H1 (cell line): Measurements from ENCODE around the gene ADCK1.

ENCODE experiments used
- EP300 ChIP-seq, 2 experiments: IDR thresholded peaks; 1 replicate in 1 of 2; 2 replicates in 1 of 2; pipeline ENCODE4 v1.6.1; 2011 to 2012; ENCODE audit warnings: low read depth in 2 of 2, low read length in 2 of 2, mild to moderate bottlenecking in 2 of 2, borderline replicate concordance in 1 of 2, inconsistent platforms in 1 of 2, moderate library complexity in 1 of 2
- HDAC2 ChIP-seq, 2 experiments: fragments of 300-600 bp in 1 of 2; sonication (generic) in 1 of 2; IDR thresholded peaks; 2 replicates each; pipeline ENCODE4 v1.6.1; 2011 to 2012; ENCODE audit warnings: low read depth in 2 of 2, low read length in 2 of 2, mild to moderate bottlenecking in 2 of 2, moderate library complexity in 2 of 2, borderline replicate concordance in 1 of 2, inconsistent platforms in 1 of 2
- HDAC6 ChIP-seq: IDR thresholded peaks from one replicate; pipeline ENCODE4 v1.7.1; 2012; ENCODE audit warnings: low read depth, mild to moderate bottlenecking, inconsistent platforms, low read length, moderate library complexity
- POLR2A ChIP-seq, 2 experiments: IDR thresholded peaks; 1 replicate in 1 of 2; 2 replicates in 1 of 2; pipeline ENCODE4 v1.6.1; 2011; ENCODE audit warnings: low read depth in 2 of 2, low read length in 2 of 2, mild to moderate bottlenecking in 2 of 2; ENCODE audit errors: control extremely low read depth in 1 of 2
- SIN3A ChIP-seq, 2 experiments: IDR thresholded peaks in 1 of 2; conservative IDR thresholded peaks in 1 of 2; 2 replicates each; pipeline ENCODE4 v1.6.1; 2011 to 2012; ENCODE audit warnings: low read length in 2 of 2, improper control_type of control experiment in 1 of 2, low read depth in 1 of 2, mild to moderate bottlenecking in 1 of 2
- TF ChIP-seq, protein P1 (sequence below), 3 experiments: IDR thresholded peaks; 1 replicate in 2 of 3; 2 replicates in 1 of 3; pipeline versions ENCODE4 v1.5.1 to v1.6.1; 2011; ENCODE audit warnings: low read length in 3 of 3, mild to moderate bottlenecking in 3 of 3, inconsistent platforms in 2 of 3, low read depth in 1 of 3, moderate library complexity in 1 of 3; ENCODE audit not compliant: insufficient read depth in 1 of 3; ENCODE audit errors: control extremely low read depth in 1 of 3

- TF ChIP-seq, protein P1, sequence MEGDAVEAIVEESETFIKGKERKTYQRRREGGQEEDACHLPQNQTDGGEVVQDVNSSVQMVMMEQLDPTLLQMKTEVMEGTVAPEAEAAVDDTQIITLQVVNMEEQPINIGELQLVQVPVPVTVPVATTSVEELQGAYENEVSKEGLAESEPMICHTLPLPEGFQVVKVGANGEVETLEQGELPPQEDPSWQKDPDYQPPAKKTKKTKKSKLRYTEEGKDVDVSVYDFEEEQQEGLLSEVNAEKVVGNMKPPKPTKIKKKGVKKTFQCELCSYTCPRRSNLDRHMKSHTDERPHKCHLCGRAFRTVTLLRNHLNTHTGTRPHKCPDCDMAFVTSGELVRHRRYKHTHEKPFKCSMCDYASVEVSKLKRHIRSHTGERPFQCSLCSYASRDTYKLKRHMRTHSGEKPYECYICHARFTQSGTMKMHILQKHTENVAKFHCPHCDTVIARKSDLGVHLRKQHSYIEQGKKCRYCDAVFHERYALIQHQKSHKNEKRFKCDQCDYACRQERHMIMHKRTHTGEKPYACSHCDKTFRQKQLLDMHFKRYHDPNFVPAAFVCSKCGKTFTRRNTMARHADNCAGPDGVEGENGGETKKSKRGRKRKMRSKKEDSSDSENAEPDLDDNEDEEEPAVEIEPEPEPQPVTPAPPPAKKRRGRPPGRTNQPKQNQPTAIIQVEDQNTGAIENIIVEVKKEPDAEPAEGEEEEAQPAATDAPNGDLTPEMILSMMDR (IDR thresholded peaks at IDR 0.05; ENCODE audit: control extremely low read depth in 1 of 3, insufficient read depth in 1 of 3, low read depth in 1 of 3, low read length in 3 of 3) = no peak
- TF ChIP-seq EP300 (IDR thresholded peaks at IDR 0.05; ENCODE audit: borderline replicate concordance in 1 of 2, low read depth in 2 of 2, low read length in 2 of 2) = no peak
- no peak for TF ChIP-seq SIN3A (conservative IDR thresholded peaks at IDR 0.05 in 1 of 2, IDR thresholded peaks at IDR 0.05 in 1 of 2; ENCODE audit: low read depth in 1 of 2, low read length in 2 of 2)
- no peak for TF ChIP-seq HDAC6
- no peak for TF ChIP-seq POLR2A (IDR thresholded peaks at IDR 0.05; ENCODE audit: control extremely low read depth in 1 of 2, low read depth in 2 of 2, low read length in 2 of 2)
- no peak for TF ChIP-seq HDAC2 (IDR thresholded peaks at IDR 0.05; ENCODE audit: borderline replicate concordance in 1 of 2, low read depth in 2 of 2, low read length in 2 of 2)
Measured at GRCh38 chr14:77964586-77964985, 164.7 kb downstream of the ADCK1 start.
